DOHH2 (cell line): ENCODE results near the gene PRKD2.

Source experiments
- H3F3A ChIP-seq: fragments of 200-600 bp; sonication (generic), shearing (Covaris generic); 2 replicates; pipeline ENCODE4 v1.6.0; 2016; ENCODE audit warnings: antibody characterized with exemption, mild to moderate bottlenecking; ENCODE audit not compliant: control insufficient read depth, insufficient read depth
- H3K27ac ChIP-seq: fragments of 200-600 bp; sonication (generic); 2 replicates; pipeline ENCODE4 v1.5.1; 2014; ENCODE audit warnings: low read depth, mild to moderate bottlenecking, low read length, moderate library complexity
- H3K27me3 ChIP-seq: fragments of 200-600 bp; sonication (generic); 2 replicates; pipeline ENCODE4 v1.6.1; 2014; ENCODE audit warnings: mild to moderate bottlenecking, low read length, mixed read lengths; ENCODE audit not compliant: control insufficient read depth
- H3K36me3 ChIP-seq: fragments of 200-600 bp; sonication (generic); 2 replicates; pipeline ENCODE4 v1.6.1; 2014; ENCODE audit warnings: mild to moderate bottlenecking, low read length, moderate library complexity, mixed read lengths; ENCODE audit not compliant: control insufficient read depth
- H3K4me1 ChIP-seq: fragments of 200-600 bp; sonication (generic); 2 replicates; pipeline ENCODE4 v1.6.1; 2014; ENCODE audit warnings: mild to moderate bottlenecking, low read length, mixed read lengths; ENCODE audit not compliant: control insufficient read depth
- H3K4me2 ChIP-seq: fragments of 200-600 bp; sonication (generic); 2 replicates; pipeline ENCODE4 v1.6.0; 2014; ENCODE audit warnings: mild to moderate bottlenecking, low read length, moderate library complexity
- H3K4me3 ChIP-seq: fragments of 200-600 bp; sonication (generic); 2 replicates; pipeline ENCODE4 v1.5.1; 2014; ENCODE audit warnings: mild to moderate bottlenecking, low read length, mixed read lengths
- H3K79me2 ChIP-seq: fragments of 200-600 bp; sonication (generic); 2 replicates; pipeline ENCODE4 v1.6.1; 2014; ENCODE audit warnings: mild to moderate bottlenecking, low read length, mixed read lengths; ENCODE audit not compliant: control insufficient read depth
- H3K9me2 ChIP-seq: fragments of 200-600 bp; sonication (generic); replicated peaks from 2 replicates; pipeline ENCODE4 v1.6.1; 2014; ENCODE audit warnings: mild to moderate bottlenecking, low read length, mixed read lengths; ENCODE audit not compliant: control insufficient read depth
- H3K9me3 ChIP-seq: fragments of 200-600 bp; sonication (generic); 2 replicates; pipeline ENCODE4 v1.6.1; 2014; ENCODE audit warnings: antibody characterized with exemption, low read length, mixed read lengths; ENCODE audit not compliant: control insufficient read depth, insufficient read depth
- H4K20me1 ChIP-seq: fragments of 200-600 bp; sonication (generic); 2 replicates; pipeline ENCODE4 v1.6.0; 2014; ENCODE audit warnings: low read depth, mild to moderate bottlenecking, antibody characterized with exemption, low read length, moderate library complexity; ENCODE audit not compliant: control insufficient read depth, insufficient read depth
- EZH2phosphoT487 ChIP-seq: fragments of 200-600 bp; sonication (generic); IDR thresholded peaks from 2 replicates; pipeline ENCODE4 v1.6.1; 2017; ENCODE audit warnings: borderline replicate concordance, mild to moderate bottlenecking, antibody characterized with exemption, low read length, moderate library complexity, mixed read lengths
- TF ChIP-seq, protein P1 (sequence below): fragments of 200-600 bp; sonication (generic); IDR thresholded peaks from one replicate; pipeline ENCODE4 v1.5.1; 2014; ENCODE audit warnings: antibody characterized with exemption, mild to moderate bottlenecking, low read depth, low read length; ENCODE audit not compliant: poor library complexity, severe bottlenecking

The PRKD2 gene

GRCh38 chr19:46692918-46693722 lies 23.8 kb downstream of the PRKD2 start:
- Histone ChIP-seq H3K4me1 (no peaks in the 10 kb centered on the region), H3K27me3 (no peaks in the 10 kb centered on the region), H3K4me3 (no peak overlapping the region), H3K4me2 (no peak overlapping the region), H3F3A (no peaks in the 10 kb centered on the region), H3K9me3 (no peaks in the 10 kb centered on the region), H3K79me2 (no peaks in the 10 kb centered on the region), H3K36me3 (peaks cover 84% of the 10 kb centered on the region), H3K9me2 (no peaks in the 10 kb centered on the region), H3K27ac (no peak overlapping the region), H4K20me1 (no peaks in the 10 kb centered on the region)
- TF ChIP-seq, protein P1, sequence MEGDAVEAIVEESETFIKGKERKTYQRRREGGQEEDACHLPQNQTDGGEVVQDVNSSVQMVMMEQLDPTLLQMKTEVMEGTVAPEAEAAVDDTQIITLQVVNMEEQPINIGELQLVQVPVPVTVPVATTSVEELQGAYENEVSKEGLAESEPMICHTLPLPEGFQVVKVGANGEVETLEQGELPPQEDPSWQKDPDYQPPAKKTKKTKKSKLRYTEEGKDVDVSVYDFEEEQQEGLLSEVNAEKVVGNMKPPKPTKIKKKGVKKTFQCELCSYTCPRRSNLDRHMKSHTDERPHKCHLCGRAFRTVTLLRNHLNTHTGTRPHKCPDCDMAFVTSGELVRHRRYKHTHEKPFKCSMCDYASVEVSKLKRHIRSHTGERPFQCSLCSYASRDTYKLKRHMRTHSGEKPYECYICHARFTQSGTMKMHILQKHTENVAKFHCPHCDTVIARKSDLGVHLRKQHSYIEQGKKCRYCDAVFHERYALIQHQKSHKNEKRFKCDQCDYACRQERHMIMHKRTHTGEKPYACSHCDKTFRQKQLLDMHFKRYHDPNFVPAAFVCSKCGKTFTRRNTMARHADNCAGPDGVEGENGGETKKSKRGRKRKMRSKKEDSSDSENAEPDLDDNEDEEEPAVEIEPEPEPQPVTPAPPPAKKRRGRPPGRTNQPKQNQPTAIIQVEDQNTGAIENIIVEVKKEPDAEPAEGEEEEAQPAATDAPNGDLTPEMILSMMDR: no peak
- TF ChIP-seq EZH2phosphoT487: no peak

DNA sequence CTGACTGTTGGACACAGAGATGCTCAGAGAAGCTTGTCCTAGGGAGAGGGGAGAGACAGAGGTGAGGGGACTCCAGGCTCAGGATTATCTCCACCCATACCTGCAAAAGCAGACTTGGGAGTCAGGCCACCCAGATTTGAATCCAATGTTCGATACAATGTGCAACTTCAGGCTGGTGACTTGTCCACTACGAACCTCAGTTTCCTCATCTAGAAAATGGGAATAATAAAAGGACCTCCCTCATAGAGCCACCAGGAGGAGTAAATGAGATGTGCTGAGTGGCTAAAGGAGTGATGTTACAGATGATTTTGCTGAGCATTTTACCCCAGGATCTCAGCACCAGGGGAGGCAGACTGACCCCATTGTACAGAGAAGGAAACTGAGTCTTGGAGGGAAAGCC lies 25.0 kb downstream of the PRKD2 start:
- peaks cover 85% of the 10 kb centered on the region for H3K36me3 ChIP-seq
- TF ChIP-seq EZH2phosphoT487: no peak
- TF ChIP-seq, protein P1: no peak
- no peaks in the 10 kb centered on the region for H4K20me1 ChIP-seq
- no peak overlapping the region for H3K4me3 ChIP-seq
- no peaks in the 10 kb centered on the region; the same call in 1 of the 2 replicates for H3F3A ChIP-seq
- no peaks in the 10 kb centered on the region for H3K9me2 ChIP-seq
- H3K27me3 ChIP-seq: no peaks in the 10 kb centered on the region
- H3K4me2 ChIP-seq: no peak overlapping the region
- no peaks in the 10 kb centered on the region for H3K9me3 ChIP-seq
- H3K27ac ChIP-seq: no peak overlapping the region
- H3K79me2 ChIP-seq: no peaks in the 10 kb centered on the region
- H3K4me1 ChIP-seq: no peaks in the 10 kb centered on the region

- TF ChIP-seq, protein P1: no peak
- no peak for TF ChIP-seq EZH2phosphoT487
- no peak overlapping the region for H3K27ac ChIP-seq
- no peaks in the 10 kb centered on the region for H3K79me2 ChIP-seq
- H4K20me1 ChIP-seq: no peaks in the 10 kb centered on the region
- H3K27me3 ChIP-seq: no peaks in the 10 kb centered on the region
- peaks cover 80% of the 10 kb centered on the region for H3K36me3 ChIP-seq
- H3K9me2 ChIP-seq: no peaks in the 10 kb centered on the region
- no peak overlapping the region for H3K4me3 ChIP-seq
- H3K9me3 ChIP-seq: no peaks in the 10 kb centered on the region
- no peak overlapping the region for H3K4me2 ChIP-seq
- no peaks in the 10 kb centered on the region for H3K4me1 ChIP-seq
- no peaks in the 10 kb centered on the region; the same call in 1 of the 2 replicates for H3F3A ChIP-seq
Measured at GRCh38 chr19:46691104-46691503, 25.8 kb downstream of the PRKD2 start.
